ENCODE results near the gene TACO1. TPM values are rescaled to one million over a fixed set of nuclear protein-coding genes. Genes with fewer than 3 reads are reported as not detected.

Gene TACO1
- total and polyA plus RNA-seq, 9 of the 15 experiments (the other 6 are each of a cell fraction or from before 2014, with no cell fraction given): 10.3 to 41.6 (median 30.9) TPM

GRCh38 chr17:63578027-63578768 is 22.5 kb upstream of the TACO1 start:
- Histone ChIP-seq H3K4me1 (replicated peaks in 1 of 2; ENCODE audit: control insufficient read depth in 2 of 2, insufficient read depth in 2 of 2, low read length in 2 of 2) (no peaks in the 10 kb centered on the region), H3K4me3 (no peak overlapping the region), H3K27ac (ENCODE audit: extremely low read depth, low read depth, low read length) (no peak overlapping the region), H3K9me3 (replicated peaks; ENCODE audit: control insufficient read depth, insufficient read depth, low read depth, low read length) (no peaks in the 10 kb centered on the region), H3K9ac (ENCODE audit: insufficient read depth in 1 of 2, low read depth in 2 of 2, low read length in 2 of 2) (no peak overlapping the region), H4K20me1 (replicated peaks; ENCODE audit: control insufficient read depth, insufficient read depth, low read length) (peaks cover 5% of the 10 kb centered on the region; the same call in 1 of the 2 replicates), H3K27me3 (ENCODE audit: control insufficient read depth in 2 of 2, insufficient read depth in 2 of 2, low read length in 2 of 2) (no peaks in the 10 kb centered on the region), H3K79me2 (ENCODE audit: control insufficient read depth, insufficient read depth, low read length) (peaks cover 35% of the 10 kb centered on the region), H3K36me3 (ENCODE audit: control insufficient read depth, insufficient read depth, low read length) (peaks cover 46% of the 10 kb centered on the region), H2AFZ (ENCODE audit: low read depth, low read length) (no peak overlapping the region), H3K4me2 (ENCODE audit: insufficient read depth, low read length) (no peak overlapping the region), H3K9me1 (ENCODE audit: control insufficient read depth, insufficient read depth, low read length) (no peaks in the 10 kb centered on the region)
- intact Hi-C loops (cut with micrococcal nuclease) (no loop called here), in situ Hi-C loops (cut with MboI) (no loop called here)
- BruUV-seq (replicated peaks): no TSS peak
- DNase-seq (ENCODE audit: extremely low read depth in 1 of 4, low spot score in 3 of 4) (no peak), ATAC-seq (no peak), FAIRE-seq (no peak)
- 79% methylated on average over 7 of the region's 7 CpGs for whole genome bisulfite sequencing (ENCODE audit: insufficient coverage, low coverage, missing lambda C conversion rate)
- ChIA-PET CTCF (ENCODE audit: low intra/inter-chr PET ratio) (no interaction called here), POLR2A (interaction anchor here (0.6 to 0.8 kb wide), 3 partner anchors 9 to 28 kb away, joined by 3 read pairs; no protein-coding TSS in a partner anchor)
- TF ChIP-seq HDAC6 (IDR thresholded peaks at IDR 0.05; ENCODE audit: low read depth, low read length) (no peak), ZNF121 (CRISPR knock-in tag; conservative IDR thresholded peaks at IDR 0.05) (peak; percentile 57)

DNA sequence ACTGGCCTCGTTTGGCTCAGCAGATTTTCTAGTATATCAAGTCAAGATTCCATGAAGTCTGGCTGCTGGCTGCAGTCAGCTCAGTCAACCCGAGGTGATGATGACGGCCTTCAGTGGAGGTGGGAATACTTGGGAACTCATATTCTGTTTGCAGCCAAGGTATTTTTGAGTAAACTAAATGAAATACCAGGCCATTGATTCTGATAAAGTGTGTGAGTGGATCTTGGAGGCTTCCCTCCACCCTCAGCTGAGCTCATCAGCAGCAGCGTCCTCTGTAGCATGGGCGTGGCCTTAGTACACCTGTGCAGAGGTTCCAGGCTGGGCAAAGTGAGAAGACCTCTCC is 22.0 kb upstream of the TACO1 start:
- Histone ChIP-seq H3K27me3 (ENCODE audit: control insufficient read depth in 2 of 2, insufficient read depth in 2 of 2, low read length in 2 of 2) (no peaks in the 10 kb centered on the region), H3K36me3 (ENCODE audit: control insufficient read depth, insufficient read depth, low read length) (peaks cover 52% of the 10 kb centered on the region), H3K9ac (ENCODE audit: insufficient read depth in 1 of 2, low read depth in 2 of 2, low read length in 2 of 2) (no peak overlapping the region), H3K4me1 (replicated peaks in 1 of 2; ENCODE audit: control insufficient read depth in 2 of 2, insufficient read depth in 2 of 2, low read length in 2 of 2) (no peaks in the 10 kb centered on the region), H3K79me2 (ENCODE audit: control insufficient read depth, insufficient read depth, low read length) (peaks cover 30% of the 10 kb centered on the region), H4K20me1 (replicated peaks; ENCODE audit: control insufficient read depth, insufficient read depth, low read length) (peaks cover 3% of the 10 kb centered on the region; the same call in 1 of the 2 replicates), H2AFZ (ENCODE audit: low read depth, low read length) (no peak overlapping the region), H3K9me3 (replicated peaks; ENCODE audit: control insufficient read depth, insufficient read depth, low read depth, low read length) (no peaks in the 10 kb centered on the region), H3K4me3 (no peak overlapping the region), H3K9me1 (ENCODE audit: control insufficient read depth, insufficient read depth, low read length) (no peaks in the 10 kb centered on the region), H3K27ac (ENCODE audit: extremely low read depth, low read depth, low read length) (no peak overlapping the region), H3K4me2 (ENCODE audit: insufficient read depth, low read length) (no peak overlapping the region)
- in situ Hi-C loops (cut with MboI): no loop called here
- no peak for FAIRE-seq
- CTCF ChIA-PET (ENCODE audit: low intra/inter-chr PET ratio): no interaction called here
- WGBS (ENCODE audit: insufficient coverage, low coverage, missing lambda C conversion rate): 70% methylated on average over 5 of the region's 5 CpGs
- DNase-seq (ENCODE audit: extremely low read depth in 1 of 4, low spot score in 3 of 4): no peak
- intact Hi-C loops (cut with micrococcal nuclease): no loop called here
- ATAC-seq: no peak
- BruUV-seq (replicated peaks): no TSS peak
- POLR2A ChIA-PET: interaction anchor here (0.8 kb wide), 2 partner anchors 10 to 33 kb away, joined by 3 read pairs; no protein-coding TSS in a partner anchor
- TF ChIP-seq CREBBP (IDR thresholded peaks at IDR 0.05; ENCODE audit: low read depth, low read length) (no peak), FOXK2 (conservative IDR thresholded peaks at IDR 0.05 in 1 of 2, IDR thresholded peaks at IDR 0.05 in 1 of 2; ENCODE audit: low read depth in 2 of 2) (no peak), FOXA1 (IDR thresholded peaks at IDR 0.05; ENCODE audit: borderline replicate concordance) (no peak), GTF2F1 (IDR thresholded peaks at IDR 0.05; ENCODE audit: low read depth, low read length) (no peak), GATA2 (CRISPR knock-in tag; IDR thresholded peaks at IDR 0.05) (no peak), PHF20 (IDR thresholded peaks at IDR 0.05; ENCODE audit: partially characterized antibody) (no peak), ZNF79 (CRISPR knock-in tag; IDR thresholded peaks at IDR 0.05; ENCODE audit: low read depth) (no peak), ZNF780A (CRISPR knock-in tag; IDR thresholded peaks at IDR 0.05) (no peak), CTCFL (IDR thresholded peaks at IDR 0.05; ENCODE audit: borderline replicate concordance, insufficient read depth, low read depth, low read length, poor library complexity, severe bottlenecking) (no peak), ZNF23 (CRISPR knock-in tag; IDR thresholded peaks at IDR 0.05) (no peak), RAD21 (CRISPR knock-in tag; conservative IDR thresholded peaks at IDR 0.05 in 1 of 2, IDR thresholded peaks at IDR 0.05 in 1 of 2) (no peak)

Measured in K562 (cell line).